ENCODE measurements around the gene HCRTR1.
A peak's percentile ranks its signal among the peaks of the same experiment; 100 is the strongest.

HCRTR1 gene

DNA sequence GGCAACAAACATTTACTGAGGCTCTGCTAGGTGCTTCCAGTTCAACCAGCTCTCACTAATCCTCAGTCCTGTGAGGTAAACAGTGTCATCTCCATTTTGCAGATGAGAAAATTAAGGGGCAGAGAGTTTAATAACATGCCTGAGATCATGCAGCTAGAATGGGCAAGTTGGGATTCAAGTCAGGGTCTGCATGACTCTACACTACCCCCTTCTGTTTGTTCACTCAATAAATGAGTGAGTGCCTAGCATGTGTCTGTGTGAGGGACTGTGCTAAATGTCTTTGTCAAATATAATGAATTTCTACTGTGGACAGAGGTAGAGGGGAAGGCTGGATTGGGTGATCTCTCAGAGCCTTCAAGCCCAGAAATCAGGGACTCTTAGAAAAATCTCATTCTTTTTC lies 22.7 kb downstream of the HCRTR1 start:
- Mint-ChIP-seq H3K4me1 (ENCODE audit: low read depth) (peaks cover 17% of the 10 kb centered on the region), H3K4me3 (no peak overlapping the region), H3K9me3 (no peaks in the 10 kb centered on the region), H3K36me3 (ENCODE audit: low read depth) (no peaks in the 10 kb centered on the region), H3K27me3 (ENCODE audit: low read depth) (no peaks in the 10 kb centered on the region), H3K27ac (no peak overlapping the region)
- no peak for DNase-seq (ENCODE audit: low spot score)

DNA sequence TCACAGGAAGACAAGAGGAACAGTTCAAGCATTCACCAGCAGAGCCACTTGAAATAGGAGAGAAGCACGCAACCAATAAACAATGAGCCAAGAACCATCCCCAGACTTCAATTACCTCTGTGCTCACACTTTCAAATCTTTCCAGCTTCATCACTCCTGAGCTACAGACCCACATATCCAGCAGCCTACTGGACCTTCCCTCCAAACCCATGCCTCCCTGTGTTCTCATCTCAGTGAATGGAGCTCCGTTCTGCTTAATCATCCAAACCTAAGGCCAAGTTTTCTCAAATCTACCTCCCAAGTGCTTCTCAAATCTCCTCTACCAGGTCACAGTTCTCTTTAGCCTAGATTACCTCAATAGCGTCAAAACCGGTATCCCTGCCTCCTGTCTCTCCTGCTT lies 23.5 kb downstream of the HCRTR1 start:
- H3K4me3 Mint-ChIP-seq = no peak overlapping the region
- H3K27me3 Mint-ChIP-seq (ENCODE audit: low read depth) = no peaks in the 10 kb centered on the region
- H3K4me1 Mint-ChIP-seq (ENCODE audit: low read depth) = peaks cover 25% of the 10 kb centered on the region
- no peaks in the 10 kb centered on the region for H3K36me3 Mint-ChIP-seq (ENCODE audit: low read depth)
- no peaks in the 10 kb centered on the region for H3K9me3 Mint-ChIP-seq
- H3K27ac Mint-ChIP-seq = no peak overlapping the region
- DNase-seq (ENCODE audit: low spot score) = no peak

DNA sequence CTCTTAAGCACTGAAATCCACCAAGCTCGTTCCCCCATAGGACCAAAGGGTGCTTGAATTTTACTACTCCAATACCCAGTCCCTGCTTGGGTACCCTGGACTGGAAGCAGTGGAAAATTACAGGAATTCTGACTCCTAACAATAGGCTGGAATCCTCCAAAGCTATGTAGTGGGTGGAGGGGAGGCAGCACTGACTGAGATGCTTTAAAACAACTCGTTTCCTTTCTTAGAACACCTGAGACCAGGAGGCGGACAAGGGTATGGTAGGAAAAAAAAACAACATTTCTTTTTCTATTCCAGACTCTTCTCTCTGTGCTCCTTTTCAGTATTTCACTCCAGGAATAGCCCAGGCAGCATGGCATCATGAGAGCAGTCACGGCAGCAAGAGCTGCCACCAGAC lies 24.9 kb downstream of the HCRTR1 start:
- Mint-ChIP-seq H3K9me3 (no peaks in the 10 kb centered on the region), H3K4me1 (ENCODE audit: low read depth) (peaks cover 28% of the 10 kb centered on the region), H3K4me3 (no peak overlapping the region), H3K36me3 (ENCODE audit: low read depth) (no peaks in the 10 kb centered on the region), H3K27me3 (ENCODE audit: low read depth) (no peaks in the 10 kb centered on the region), H3K27ac (no peak overlapping the region)
- no peak for DNase-seq (ENCODE audit: low spot score)

DNA sequence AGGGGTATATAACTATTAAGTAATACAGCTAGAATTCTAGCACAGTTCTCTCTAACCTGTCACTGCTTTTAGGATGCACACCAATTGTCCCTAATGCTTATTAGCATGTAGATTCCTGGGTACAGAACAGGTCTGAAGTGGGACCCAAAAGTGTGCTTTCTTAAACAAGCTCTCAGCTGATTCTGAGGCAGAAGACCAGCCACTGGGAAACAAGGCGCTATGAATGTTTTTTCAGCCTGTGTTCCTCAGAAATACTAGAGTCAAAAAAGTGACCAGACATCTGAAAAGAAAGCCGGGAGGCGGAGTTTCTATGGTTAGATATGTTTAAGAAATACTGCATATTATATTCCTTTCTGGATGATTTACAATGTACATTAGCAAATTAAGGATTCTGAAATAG lies 25.4 kb downstream of the HCRTR1 start:
- no peak overlapping the region for H3K27ac Mint-ChIP-seq

DNA sequence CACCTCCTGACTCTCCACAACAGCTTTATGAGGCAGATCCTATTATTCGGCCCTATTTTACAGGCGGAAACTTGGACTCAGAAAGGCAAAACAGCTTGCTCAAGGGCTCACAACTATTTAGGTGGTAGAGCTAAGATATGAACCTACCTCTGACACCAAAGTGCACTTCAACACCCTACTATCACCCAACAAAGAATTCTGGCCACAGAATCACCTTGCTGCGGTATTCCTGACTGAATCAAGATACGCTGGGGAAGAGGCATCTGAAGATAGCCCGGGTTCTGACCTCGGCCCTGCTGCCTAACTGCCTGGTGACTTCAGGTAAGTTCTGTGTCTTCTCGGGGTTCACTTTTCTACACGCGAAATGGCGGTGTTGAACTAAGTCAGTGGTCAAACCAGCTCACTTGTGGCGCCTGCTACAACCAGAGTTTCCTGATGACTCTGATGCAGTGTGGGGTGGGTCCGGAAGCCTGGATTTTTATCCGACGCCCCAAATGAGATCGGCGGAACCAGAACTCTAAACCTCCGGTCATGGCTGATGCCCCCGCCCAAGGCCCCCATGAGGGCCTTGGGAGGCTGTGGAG lies 26.6 kb downstream of the HCRTR1 start:
- no peaks in the 10 kb centered on the region for H3K9me3 Mint-ChIP-seq
- H3K4me3 Mint-ChIP-seq = peak overlapping the region; percentile 99
- peak overlapping the region; percentile 100 for H3K27ac Mint-ChIP-seq
- H3K27me3 Mint-ChIP-seq (ENCODE audit: low read depth) = no peaks in the 10 kb centered on the region
- no peaks in the 10 kb centered on the region for H3K36me3 Mint-ChIP-seq (ENCODE audit: low read depth)
- no peak for DNase-seq (ENCODE audit: low spot score)
- H3K4me1 Mint-ChIP-seq (ENCODE audit: low read depth) = peaks cover 21% of the 10 kb centered on the region

More for the DNA sequence above, 25.4 kb downstream of the HCRTR1 start:
- H3K4me1 Mint-ChIP-seq (ENCODE audit: low read depth) = peaks cover 25% of the 10 kb centered on the region
- no peaks in the 10 kb centered on the region for H3K9me3 Mint-ChIP-seq
- no peak overlapping the region for H3K4me3 Mint-ChIP-seq
- H3K36me3 Mint-ChIP-seq (ENCODE audit: low read depth) = no peaks in the 10 kb centered on the region
- no peaks in the 10 kb centered on the region for H3K27me3 Mint-ChIP-seq (ENCODE audit: low read depth)
- no peak for DNase-seq (ENCODE audit: low spot score)

DNA sequence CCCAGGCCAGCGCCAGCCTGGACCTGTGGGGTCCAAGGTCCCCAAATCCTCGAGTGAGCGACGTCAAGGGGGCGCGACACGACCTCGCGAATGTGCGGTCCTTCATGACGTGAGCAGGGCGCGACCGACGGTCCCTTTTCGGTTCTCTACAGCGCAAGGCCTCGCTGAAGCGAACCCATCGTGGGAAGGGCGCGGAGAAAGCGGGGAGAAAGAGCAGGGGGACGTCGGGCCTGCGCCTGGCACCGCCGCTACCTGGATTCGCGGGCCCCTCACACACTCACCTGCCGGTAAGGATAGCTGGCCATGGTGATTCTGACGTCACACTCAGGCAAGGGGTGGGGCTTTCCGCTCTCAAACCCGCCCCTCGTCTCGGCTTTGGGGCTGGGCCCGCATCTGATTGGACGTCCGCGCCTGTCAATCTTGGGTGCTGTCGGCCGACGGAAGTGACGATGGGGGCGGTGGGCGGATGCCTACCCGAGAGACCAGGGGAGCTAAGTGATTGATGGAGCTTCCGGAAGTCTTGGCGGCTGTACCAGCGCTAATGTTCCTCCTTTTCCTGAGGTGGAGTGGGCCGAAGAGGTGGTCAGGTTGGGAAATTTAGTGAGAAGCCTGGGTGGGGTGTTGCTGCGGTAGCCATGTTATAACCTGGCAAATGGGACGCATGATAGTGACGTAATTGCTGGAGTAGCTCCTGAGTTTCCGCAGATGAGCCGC lies 27.2 kb downstream of the HCRTR1 start, which contains the start of gene PEF1:
Gene PEF1, minus strand, starts transcription at position 317 of the 714 bp plus-strand sequence. Its CDS starts 12 bp downstream, at position 305.
- no peaks in the 10 kb centered on the region for H3K36me3 Mint-ChIP-seq (ENCODE audit: low read depth)
- H3K27ac Mint-ChIP-seq = peak within 1 kb of the TSS; percentile 100
- peak within 1 kb of the TSS; percentile 99 for H3K4me3 Mint-ChIP-seq
- no peaks in the 10 kb centered on the region for H3K27me3 Mint-ChIP-seq (ENCODE audit: low read depth)
- peaks cover 21% of the 10 kb centered on the region for H3K4me1 Mint-ChIP-seq (ENCODE audit: low read depth)
- peak; percentile 98 for DNase-seq (ENCODE audit: low spot score)
- no peaks in the 10 kb centered on the region for H3K9me3 Mint-ChIP-seq

DNA sequence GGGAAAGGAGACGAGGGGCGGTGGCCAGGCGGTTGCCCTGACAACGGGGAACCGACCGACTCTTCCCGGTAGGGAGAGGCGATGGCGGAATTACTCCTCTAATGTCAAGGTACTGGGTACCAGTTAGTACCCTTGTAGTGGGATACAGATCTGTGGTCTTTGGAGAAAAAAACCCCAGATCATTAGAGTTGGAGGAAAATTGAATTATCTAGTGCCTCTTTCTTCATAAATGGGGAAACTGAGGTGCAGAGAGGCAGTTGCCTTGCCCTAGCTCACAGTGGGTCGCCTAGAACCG lies 27.7 kb downstream of the HCRTR1 start:
- H3K36me3 Mint-ChIP-seq (ENCODE audit: low read depth) = no peaks in the 10 kb centered on the region
- DNase-seq (ENCODE audit: low spot score) = no peak
- no peaks in the 10 kb centered on the region for H3K27me3 Mint-ChIP-seq (ENCODE audit: low read depth)
- no peaks in the 10 kb centered on the region for H3K9me3 Mint-ChIP-seq
- H3K4me3 Mint-ChIP-seq = peak overlapping the region; percentile 99
- peaks cover 21% of the 10 kb centered on the region for H3K4me1 Mint-ChIP-seq (ENCODE audit: low read depth)
- peak overlapping the region; percentile 100 for H3K27ac Mint-ChIP-seq

DNA sequence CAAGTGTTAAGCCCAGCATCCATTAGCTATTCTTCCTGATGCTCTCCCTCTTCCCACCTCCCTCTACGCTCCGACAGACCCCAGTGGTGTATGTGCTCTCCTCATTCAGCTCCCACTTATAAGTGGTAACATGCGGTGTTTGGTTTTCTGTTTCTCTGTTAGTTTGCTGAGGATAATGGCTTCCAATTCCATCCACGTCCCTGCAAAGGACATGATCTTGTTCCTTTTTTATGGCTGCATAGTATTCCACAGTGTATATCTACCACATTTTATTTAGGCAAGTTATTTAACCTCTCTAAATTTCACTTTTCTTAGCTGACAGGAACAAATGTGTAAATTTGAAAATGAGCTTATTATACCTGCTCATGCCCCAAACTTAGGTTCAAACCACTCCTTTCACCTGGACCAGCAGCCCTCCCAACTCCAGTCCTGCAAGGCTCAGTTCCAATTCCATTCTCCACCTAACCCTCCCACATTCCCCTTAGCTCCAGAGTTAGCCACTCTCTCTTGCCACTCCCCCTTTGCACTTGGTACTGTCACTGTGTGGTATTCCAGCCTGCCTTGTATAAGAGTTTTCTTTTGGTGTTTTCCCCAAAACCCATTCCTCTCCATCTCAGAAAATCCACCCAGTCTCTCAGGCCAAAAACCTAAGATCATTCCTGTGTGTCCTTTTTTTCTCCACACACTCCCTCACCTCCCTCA lies 28.9 kb downstream of the HCRTR1 start:
- Mint-ChIP-seq H3K27ac (peak overlapping the region; percentile 100), H3K36me3 (ENCODE audit: low read depth) (no peaks in the 10 kb centered on the region), H3K4me3 (peak overlapping the region; percentile 99), H3K27me3 (ENCODE audit: low read depth) (no peaks in the 10 kb centered on the region), H3K4me1 (ENCODE audit: low read depth) (peaks cover 21% of the 10 kb centered on the region), H3K9me3 (no peaks in the 10 kb centered on the region)
- no peak for DNase-seq (ENCODE audit: low spot score)

DNA sequence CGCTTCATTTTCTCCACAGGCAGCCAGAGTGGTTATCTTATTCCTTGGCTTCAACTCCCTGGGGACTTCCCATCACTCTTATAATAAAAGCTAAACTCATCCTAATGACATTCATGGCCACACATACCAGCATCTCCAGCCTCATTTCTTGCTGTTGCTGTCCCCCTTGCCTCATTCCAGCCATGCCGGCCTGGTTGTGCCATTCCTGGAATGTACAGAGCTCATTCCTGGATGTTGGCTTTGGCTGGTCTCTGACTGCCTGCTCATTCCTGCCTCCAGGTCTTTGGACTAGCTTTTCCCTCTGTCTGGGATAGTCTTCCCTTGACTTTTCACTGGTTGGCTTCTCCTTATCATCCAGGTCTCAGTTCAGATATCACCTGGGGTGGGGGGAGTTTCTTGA lies 29.6 kb downstream of the HCRTR1 start:
- H3K27ac Mint-ChIP-seq = peak overlapping the region; percentile 21
- DNase-seq (ENCODE audit: low spot score) = no peak
- H3K4me3 Mint-ChIP-seq = peak overlapping the region; percentile 1
- no peaks in the 10 kb centered on the region for H3K27me3 Mint-ChIP-seq (ENCODE audit: low read depth)
- H3K4me1 Mint-ChIP-seq (ENCODE audit: low read depth) = peaks cover 21% of the 10 kb centered on the region
- no peaks in the 10 kb centered on the region for H3K9me3 Mint-ChIP-seq
- no peaks in the 10 kb centered on the region for H3K36me3 Mint-ChIP-seq (ENCODE audit: low read depth)

DNA sequence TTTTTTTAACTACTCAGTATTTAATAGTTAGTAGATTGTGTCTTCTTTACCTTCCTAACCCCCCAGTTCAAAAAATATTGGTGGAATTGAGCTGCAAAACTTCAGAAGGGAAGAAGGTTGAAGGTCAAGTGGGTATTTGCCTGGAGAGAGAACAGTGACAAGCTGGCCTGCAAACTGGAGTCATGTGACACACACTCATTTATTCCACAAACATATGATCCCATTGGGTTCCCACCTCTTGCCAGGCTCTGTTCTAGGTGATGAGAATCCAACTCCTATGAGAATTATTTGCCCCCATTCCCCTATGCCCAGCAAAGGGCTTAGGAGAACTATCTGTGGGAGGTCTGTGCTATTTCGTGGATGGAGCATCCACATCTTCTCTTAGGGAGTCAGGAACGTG lies 30.7 kb downstream of the HCRTR1 start:
- peaks cover 21% of the 10 kb centered on the region for H3K4me1 Mint-ChIP-seq (ENCODE audit: low read depth)
- H3K27me3 Mint-ChIP-seq (ENCODE audit: low read depth) = no peaks in the 10 kb centered on the region
- no peak overlapping the region for H3K27ac Mint-ChIP-seq
- H3K36me3 Mint-ChIP-seq (ENCODE audit: low read depth) = no peaks in the 10 kb centered on the region
- no peak for DNase-seq (ENCODE audit: low spot score)
- no peaks in the 10 kb centered on the region for H3K9me3 Mint-ChIP-seq
- no peak overlapping the region for H3K4me3 Mint-ChIP-seq

DNA sequence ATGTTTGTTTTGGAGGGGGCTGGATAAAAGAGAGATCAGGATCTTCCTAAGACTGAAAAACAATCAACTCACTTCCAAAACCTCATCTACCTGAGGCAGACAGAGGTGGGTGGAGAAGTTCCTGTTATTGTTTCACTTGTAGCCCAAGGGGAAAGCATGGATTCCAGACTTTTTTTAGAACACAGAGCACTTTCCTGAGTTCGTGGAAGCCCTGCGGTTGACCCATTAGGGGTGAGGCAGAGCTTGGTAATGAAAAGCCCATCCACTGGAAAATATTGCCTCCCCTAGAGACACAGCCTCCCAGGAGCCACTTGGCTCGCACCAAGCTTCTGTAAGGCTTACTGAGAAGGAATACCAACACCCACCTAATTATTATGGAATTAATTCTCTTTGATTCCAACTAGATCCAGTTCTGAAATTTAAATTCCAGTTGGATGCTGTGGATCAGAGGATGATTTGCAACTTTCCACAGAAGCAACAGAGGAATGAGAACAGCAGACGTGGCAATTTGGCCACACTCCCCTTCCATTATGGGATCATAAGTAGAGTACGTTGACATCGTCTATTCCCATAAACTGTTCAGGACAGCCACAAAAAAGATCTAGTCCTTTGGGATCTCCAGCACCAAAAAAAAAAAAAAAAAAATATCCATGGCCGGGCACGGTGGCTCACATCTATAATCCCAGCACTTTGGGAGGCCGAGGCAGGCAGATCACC lies 31.3 kb downstream of the HCRTR1 start:
- peaks cover 16% of the 10 kb centered on the region for H3K4me1 Mint-ChIP-seq (ENCODE audit: low read depth)
- H3K27me3 Mint-ChIP-seq (ENCODE audit: low read depth) = no peaks in the 10 kb centered on the region
- no peak overlapping the region for H3K4me3 Mint-ChIP-seq
- no peaks in the 10 kb centered on the region for H3K36me3 Mint-ChIP-seq (ENCODE audit: low read depth)
- no peaks in the 10 kb centered on the region for H3K9me3 Mint-ChIP-seq
- no peak overlapping the region for H3K27ac Mint-ChIP-seq
- no peak for DNase-seq (ENCODE audit: low spot score)

DNA sequence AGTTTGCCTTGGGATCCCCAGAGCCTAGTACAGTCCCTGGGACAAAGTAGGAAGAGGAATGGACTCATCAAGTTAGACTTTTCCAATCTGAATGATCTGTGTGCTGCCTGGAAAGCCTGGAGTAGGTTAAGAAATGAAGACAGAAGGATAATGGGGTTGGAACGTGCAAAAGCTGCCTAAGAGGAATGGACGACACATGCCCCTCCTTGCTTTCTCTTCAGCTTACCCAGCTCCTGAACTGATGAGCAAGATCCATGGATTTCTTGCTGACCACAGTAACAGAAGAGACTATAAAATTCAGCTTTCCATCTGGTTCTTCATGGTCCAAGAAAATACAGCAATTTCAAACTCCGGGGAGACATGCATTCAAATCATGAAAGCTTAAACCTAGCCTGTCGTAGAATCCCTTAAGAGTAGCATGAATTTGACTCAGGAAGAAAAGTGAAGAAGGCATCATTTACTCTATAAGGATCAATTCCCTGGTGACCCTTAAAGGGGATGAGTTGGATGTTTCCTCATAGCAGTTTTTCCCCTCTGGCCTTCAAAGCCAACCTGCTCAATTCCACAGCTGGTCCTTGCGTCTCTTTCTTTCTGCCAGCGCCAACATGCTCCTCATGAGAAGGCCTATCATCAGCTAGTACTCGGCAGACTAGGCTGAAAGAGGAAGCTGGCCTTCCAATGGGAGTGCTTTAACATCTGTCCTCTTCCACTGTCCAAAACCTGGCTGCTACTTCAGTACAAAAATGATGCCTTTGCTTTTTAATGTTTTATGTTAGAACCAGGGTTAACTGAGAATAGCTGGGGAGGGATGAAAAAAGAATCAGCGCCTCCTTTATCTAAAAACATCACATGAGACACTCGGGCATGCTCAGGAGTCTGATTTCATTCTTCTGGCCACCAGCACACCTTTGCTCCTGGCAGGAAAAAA lies 32.9 kb downstream of the HCRTR1 start:
- Mint-ChIP-seq H3K9me3 (no peaks in the 10 kb centered on the region), H3K36me3 (ENCODE audit: low read depth) (no peaks in the 10 kb centered on the region), H3K4me3 (no peak overlapping the region), H3K27ac (no peak overlapping the region), H3K4me1 (ENCODE audit: low read depth) (peaks cover 9% of the 10 kb centered on the region), H3K27me3 (ENCODE audit: low read depth) (no peaks in the 10 kb centered on the region)
- no peak for DNase-seq (ENCODE audit: low spot score)

DNA sequence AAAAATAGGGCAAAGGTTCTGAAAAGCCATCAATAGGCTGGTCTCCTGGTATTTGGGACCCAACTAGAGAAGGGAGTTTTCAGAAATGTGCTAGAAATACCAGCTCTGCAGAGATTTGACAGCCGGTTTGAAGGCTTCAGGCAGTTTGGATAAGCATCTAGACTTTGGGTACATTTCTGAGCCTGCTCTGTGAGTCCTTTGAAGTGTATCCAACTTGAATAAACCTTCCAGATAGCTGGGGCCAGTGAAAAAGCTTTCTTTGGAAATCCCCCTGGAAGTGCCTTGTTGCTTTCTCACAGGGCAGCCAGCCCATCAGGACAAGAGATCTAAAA lies 33.6 kb downstream of the HCRTR1 start:
- peaks cover 2% of the 10 kb centered on the region for H3K27me3 Mint-ChIP-seq (ENCODE audit: low read depth)
- no peaks in the 10 kb centered on the region for H3K36me3 Mint-ChIP-seq (ENCODE audit: low read depth)
- H3K4me3 Mint-ChIP-seq = no peak overlapping the region
- H3K9me3 Mint-ChIP-seq = no peaks in the 10 kb centered on the region
- H3K27ac Mint-ChIP-seq = no peak overlapping the region
- H3K4me1 Mint-ChIP-seq (ENCODE audit: low read depth) = peaks cover 3% of the 10 kb centered on the region
- no peak for DNase-seq (ENCODE audit: low spot score)

All from T-helper 2 cell treated with Interferon-gamma antibody and Interleukin-4, amounts not matched to agents 5 μg/mL and 100 μg/mL, for 36 hours (primary cell).